ENCODE data around the gene ACKR4.
"Not testable (repeated sequence)": the region's sequence is repeated elsewhere in the genome, so short reads cannot be mapped to it uniquely, and the experiment has no call there.

Gene ACKR4

DNA sequence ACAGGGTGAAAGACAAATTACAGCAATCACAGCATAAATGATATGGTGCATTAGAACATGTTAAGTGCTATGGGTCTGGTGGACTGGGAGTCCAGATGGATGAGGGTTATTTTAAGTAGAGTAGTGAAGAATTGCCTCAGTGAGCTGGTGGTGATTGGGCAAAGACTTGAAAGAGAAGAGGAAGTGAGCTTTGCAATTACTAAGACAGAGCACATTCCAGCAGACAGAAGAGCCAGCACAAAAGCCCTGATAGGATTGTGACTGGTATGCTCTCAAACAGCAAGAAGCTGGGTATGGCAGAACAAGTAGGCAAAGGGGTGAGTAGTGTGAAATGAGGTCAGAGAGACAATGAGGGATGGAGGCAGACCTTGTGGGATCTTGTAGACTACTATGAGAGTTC, 2.1 kb upstream of the ACKR4 start:
- no peak for DNase-seq

DNA sequence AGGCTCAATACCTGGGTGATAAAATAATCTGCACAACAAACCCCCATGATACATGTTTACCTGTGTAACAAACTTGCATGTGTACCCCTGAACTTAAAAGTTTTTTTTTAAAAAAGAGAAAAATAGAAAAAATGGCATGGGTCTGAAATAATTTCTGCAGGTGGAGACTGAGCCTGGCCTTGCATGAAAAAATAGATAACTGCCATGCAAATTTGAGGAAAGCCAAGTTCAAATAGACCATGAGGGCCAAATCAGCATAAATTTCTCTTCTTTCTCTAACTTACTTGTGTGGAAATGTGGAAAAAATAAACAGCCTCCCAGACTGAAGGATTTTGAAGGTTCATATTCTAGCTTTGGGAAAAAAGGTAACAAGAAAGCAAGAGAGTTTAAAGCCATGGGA, 744 bp upstream of the ACKR4 start:
- DNase-seq: no peak

DNA sequence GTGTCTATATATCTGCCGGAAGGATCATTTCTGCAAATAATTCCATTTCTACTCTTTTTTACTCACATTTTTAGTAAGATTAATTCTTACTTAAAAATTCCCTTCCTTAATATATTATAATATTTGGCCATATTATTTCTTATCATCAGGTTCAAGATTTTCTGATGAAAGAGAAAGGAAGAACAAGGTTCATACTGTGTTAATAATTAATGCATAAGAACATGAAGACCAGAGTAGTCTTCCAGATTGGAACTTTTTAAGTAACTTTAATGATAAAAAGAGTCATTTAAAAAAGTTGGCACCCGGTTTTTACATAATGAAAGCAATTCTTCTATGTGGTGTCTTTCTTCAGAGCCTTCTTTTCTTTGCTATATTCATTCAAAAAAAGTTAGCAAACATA, 590 bp downstream of the ACKR4 start:
- no peak for DNase-seq

DNA sequence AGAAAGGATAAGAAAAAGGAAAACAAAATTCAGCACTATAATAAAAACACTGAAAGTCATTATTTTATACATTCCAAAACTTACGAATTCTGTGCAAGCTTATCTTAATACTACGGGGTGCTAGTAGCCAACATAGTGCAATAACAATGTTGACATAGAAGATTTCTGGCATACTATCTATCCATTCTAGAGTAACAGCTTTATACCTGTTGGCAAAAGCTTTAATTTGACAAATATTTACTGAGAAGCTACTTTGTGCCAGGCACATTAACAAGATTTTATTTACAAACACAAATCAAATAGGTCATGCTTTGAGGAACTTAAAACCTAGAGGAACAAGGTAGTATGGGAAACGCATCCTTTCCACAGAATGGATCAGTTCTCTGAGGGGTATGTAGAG, 1.1 kb downstream of the ACKR4 start:
- no peak for DNase-seq

DNA sequence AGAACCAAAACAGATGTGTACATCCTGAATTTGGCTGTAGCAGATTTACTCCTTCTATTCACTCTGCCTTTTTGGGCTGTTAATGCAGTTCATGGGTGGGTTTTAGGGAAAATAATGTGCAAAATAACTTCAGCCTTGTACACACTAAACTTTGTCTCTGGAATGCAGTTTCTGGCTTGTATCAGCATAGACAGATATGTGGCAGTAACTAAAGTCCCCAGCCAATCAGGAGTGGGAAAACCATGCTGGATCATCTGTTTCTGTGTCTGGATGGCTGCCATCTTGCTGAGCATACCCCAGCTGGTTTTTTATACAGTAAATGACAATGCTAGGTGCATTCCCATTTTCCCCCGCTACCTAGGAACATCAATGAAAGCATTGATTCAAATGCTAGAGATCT, 3.5 kb downstream of the ACKR4 start:
- not testable (repeated sequence) for DNase-seq

DNA sequence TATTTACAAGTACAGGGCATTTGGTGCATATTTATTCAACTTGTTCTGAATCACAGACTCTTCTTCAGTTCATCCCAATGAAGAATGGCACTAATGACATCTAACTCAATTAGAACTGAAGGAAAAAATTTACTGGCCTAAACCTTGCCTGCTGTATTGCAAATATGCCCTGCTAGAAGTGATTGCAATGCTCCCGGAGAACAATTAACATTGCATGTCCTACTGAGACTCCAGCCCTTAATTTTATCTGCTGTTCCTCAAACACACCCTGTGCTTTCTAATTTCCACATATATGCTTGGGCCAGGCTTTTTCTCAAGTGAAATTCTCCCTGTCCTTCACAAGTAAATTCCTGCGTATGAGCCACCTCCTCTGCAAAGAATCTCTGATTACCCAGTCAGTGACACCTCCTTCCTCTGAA, 8.3 kb downstream of the ACKR4 start:
- no peak for DNase-seq

DNA sequence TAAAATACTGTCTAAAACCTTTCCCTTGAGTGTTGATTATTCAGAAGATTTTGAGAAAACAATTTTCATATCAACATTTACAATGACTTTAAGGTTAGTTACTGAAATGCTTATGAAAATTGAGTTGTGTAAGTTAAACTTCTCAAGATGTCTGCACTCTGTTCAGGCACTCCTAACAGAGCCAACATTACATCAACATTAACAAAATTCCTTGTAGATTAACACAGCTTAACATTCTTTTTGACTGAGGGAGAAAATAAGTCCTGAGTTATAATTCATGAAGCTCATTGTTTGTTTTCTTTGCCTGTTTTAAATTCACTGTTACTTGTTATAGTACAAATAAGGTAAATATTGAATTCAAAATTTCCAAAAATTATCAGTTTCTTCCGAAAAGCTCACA, 9.0 kb downstream of the ACKR4 start:
- no peak for DNase-seq

DNA sequence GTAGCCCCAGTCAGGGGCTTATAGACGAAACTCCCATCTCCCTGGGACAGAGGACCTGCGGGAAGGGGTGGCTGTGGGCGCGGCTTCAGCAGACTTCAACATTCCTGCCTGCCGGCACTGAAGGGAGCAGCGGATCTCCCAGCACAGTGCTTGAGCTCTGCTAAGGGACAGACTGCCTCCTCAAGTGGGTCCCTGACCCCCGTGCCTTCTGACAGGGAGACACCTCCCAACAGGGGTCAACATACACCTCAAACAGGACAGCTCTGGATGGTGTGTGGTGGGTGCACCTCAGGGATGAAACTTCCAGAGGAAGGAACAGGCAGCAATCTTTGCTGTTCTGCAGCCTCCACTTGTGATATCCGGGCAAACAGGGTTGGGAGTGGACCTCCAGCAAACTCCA, 9.6 kb downstream of the ACKR4 start:
- not testable (repeated sequence) for DNase-seq

DNA sequence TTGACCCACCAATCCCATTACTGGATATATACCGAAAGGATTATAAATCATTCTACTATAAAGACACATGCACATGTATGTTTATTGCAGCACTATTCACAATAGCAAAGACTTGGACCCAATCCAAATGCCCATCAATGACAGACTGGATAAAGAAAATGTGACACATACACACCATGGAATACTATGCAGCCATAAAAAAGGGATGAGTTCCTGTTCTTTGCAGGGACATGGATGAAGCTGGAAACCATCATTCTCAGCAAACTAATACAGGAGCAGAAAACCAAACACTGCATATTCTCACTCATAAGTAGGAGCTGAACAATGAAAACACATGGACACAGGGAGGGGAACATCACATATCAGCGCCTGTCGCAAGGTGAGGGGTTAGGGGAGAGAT, 18.2 kb downstream of the ACKR4 start:
- not testable (repeated sequence) for DNase-seq

DNA sequence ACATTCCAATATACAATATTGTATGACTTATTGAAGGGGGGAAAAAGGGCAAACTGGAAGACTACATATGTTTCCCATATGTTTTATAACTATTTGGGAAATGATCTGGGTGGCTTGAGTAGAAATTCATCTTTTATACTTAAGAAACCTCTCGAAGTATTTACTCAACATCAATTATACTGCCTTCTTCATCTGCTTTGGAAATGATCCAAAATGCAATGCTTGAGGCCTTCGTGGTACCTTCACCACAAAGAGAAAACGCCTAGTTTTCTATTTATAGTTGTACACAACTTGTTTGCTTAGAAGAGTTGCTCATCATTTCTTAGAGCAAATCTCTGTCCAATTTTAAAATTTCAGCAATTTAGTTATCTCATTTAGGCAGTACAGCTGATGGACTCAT, 18.8 kb downstream of the ACKR4 start:
- no peak for DNase-seq

DNA sequence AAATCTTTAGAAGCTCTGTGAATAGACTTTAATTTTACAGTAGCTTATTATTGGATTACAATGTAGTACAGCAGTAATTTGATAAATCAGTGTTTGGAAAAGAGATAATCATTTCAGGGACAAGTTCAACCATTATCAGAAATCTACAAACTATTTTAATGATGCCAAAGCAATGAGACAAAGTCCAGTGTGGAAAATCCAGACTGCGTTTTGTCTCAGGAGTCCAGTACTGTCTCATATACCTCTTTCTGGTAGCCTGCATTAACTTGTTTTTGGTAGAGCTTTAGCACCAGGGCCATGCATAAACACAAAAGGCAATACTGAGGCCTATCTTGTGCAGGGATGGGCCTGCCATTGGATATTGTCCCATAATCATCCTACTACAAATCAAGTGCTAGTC, 19.7 kb downstream of the ACKR4 start:
- DNase-seq: no peak

DNA sequence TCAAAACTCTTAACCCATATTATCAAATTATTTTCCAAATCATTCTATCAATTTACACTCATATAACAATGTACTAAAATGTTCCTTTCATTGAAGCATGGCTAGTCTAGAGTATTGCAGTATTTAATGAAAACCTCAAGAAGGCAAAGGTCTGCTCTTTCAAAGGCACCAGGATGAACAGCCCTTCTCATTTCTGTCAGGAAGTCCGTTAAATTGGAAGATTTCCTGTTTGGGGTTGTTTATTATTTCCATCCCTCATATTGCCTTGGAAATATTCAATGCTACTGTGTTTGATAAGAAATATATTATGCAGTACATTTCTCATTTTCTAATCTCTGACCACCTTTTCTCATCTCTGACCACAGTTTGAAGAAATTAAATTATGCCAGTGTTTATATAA, 25.1 kb downstream of the ACKR4 start:
- no peak for DNase-seq

DNA sequence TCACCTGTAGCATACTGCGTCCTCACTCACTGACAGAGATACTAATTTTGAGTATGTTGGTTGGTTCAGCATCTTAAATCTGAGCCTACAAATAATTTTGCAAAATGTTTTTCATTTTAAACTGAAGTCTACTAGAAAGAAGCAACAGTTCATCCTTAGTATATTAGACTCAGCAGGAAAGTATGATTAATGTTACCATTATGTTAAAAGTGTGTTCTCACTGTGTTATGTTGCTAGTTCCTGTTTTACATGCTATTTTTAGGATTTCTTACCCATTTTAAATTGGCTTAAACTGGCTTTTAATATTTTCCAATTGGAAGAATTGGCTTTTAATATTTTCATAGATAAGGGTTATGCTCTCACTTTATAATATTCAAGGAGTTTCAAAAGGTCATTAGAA, 25.7 kb downstream of the ACKR4 start:
- DNase-seq: no peak

DNA sequence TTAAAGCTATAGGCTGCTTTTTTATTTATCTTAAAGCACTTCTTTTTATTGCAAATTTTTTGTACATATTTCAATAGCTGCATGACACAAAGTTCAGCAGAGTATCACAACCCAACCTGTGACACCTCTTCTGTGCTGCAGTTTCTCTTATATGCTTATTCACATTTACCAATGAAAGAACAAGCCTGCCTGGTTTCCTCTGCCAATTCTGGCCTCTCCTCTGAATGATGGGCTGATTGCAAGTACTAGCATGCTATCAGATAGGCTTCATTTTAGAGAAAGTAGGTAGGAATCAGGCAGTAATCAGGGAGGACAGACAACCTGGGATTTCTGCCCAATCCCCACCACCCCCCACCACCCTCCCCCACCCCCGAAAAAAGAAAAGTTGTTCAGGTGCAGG, 26.6 kb downstream of the ACKR4 start:
- DNase-seq: no peak

DNA sequence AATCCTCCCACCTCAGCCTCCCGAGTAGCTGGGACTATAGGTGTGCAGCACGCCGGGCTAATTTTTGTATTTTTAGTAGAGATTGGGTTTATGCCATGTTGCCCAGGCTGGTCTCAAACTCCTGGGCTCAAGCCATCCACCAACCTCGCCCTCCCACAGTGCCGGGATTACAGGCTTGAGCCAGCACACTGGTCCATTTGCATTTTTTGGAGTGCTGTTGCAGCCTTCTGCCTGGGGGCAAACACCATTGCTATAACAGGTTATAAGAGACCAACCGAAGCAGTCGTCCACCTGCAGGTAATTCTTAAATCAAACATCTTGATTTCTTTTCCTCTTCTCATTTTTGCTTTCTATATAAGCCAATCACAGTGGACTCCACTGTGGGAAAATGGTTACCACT, 27.7 kb downstream of the ACKR4 start:
- DNase-seq: no peak

DNA sequence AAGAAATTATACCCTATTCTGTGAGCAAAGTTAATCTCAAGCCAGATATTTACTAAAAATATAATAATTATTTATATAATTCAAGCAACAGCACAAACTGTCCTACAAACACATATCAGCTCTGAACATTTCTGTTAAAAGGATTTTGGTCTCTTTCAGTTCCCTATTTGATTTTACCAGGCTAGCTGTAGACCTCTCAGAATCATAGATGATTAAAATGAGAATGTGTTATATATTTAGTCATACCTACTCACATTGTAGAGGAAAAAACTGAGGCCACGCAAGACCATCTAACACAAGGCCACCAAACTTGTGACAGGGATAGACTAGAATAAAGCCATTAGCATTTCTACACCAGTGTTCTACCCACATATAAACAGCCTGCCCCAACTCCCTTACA, 28.5 kb downstream of the ACKR4 start:
- DNase-seq: no peak

DNA sequence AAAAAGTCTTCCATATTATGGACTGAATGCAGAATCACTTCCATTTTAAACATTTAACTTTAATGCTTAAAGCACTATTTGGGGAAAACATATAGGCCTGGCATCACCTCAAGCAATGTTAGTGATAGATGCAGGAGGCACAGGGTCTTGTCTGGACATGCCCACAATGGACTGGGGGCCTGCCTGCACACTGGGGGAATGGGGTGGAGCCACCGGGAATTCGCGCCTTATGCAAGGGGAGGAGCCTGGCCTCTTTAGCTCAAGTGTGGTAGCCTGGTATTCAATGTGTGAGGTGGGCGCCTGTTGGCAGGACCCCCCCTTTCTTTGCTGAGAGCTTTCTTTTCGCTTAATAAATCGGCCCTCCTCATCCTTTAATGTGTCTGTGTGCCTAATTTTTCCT, 29.9 kb downstream of the ACKR4 start:
- no peak for DNase-seq

DNA sequence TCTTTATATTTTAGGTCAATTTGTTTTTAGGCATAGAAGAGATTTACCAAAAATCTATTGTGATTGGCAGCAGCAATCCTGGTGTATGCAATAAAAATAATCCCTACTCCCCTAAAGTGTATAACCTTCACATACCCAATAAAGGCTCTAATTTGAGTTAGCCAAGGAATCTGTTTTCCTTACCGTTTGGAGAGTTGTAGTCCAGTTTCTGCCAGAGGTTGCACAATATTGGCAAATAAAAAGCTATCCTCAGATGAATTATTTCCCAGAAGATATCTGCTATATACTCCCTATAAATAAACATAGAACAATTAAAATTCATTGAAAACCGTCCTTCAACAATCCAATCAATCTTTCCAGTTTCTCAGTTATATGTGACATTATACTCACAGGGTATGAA, 31.1 kb downstream of the ACKR4 start:
- no peak for DNase-seq

DNA sequence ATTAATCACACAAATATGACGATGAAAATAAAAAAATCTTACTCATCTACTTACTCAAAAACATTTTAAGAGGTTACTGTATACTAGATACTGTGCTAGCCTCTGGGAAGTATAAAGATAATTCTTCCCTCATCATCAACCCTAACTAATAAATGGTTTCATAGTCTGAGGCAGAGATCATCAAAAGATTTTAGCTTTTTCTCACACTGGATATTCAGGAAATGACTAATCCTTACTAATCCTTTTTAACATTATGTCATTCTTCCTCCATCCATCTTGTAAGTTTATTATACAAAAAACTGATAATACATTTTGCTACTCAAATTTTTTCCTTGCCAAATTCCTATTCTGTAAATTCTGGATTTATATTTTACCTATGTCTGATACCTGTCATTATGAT, 32.9 kb downstream of the ACKR4 start:
- DNase-seq: no peak

DNA sequence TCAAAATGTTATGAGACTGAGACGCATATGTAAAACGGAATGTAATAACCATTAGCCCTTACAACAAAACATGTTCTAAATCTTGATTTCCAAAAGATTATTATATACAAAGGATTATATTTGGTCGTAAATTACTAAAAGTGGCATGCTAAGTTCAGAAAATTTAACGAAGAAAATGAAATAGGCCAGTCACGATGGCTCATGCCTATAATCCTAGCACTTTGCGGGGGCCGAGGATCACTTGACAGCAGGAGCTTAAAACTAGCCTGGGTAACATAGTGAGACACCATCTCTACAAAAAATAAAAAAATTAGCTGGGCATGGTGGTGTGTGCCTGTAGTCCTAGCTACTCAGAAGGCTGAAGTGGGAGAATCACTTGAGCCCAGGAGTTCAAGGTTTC, 33.5 kb downstream of the ACKR4 start:
- DNase-seq: no peak

DNA sequence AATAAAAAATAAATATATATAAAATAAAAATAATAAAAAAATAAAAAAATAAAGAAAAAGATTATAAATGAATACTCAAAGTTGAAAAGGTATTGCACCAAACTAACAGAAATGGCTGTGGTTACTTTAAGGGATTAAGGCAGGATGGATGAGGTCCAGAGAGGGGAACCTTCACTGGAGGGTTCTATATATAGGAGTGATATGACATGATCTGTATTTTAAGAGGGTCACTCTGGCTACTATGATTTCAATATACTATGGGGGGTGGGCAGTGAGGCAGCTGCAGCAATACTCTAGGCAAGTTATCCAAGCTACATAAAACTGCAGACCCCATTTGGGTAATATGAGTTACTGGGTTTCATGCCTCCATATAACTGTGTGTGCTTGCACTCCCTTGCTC, 38.0 kb downstream of the ACKR4 start:
- no peak for DNase-seq

DNA sequence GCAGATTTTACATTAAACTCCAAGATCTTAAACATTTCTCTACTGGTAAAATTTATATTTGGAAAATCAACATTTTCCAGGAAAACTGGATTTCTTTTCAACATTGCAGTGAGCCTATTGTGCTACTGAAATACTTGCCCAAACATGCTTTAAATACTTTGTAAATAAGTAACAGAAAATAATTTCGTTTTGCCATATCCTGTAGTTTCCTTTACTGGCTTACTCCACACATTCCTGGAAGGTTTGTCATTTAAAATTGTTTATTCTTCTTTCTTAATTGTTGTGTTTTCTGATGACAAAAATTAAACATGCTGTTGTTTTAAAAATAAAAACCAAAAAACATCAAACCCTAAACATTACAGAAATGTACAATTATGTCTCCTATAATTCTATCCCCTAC, 40.5 kb downstream of the ACKR4 start:
- no peak for DNase-seq

DNA sequence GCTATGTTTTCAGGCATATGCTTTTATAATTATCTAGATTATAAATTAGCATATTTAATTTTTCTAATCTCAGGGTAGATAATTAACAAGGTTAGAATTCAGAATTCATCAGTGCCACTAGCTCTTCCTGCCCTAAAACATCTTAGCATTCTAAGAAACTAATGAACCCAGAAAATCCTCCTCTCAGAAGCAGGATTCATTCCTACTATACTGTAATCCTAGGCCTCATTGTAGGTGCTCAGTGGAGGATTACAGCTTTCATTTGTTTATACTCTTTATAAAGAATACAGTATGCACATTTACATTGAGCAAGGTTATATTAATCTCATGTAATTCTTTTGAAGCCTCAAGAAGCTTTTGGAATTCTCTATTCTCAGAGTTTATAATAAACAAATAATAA, 41.6 kb downstream of the ACKR4 start:
- DNase-seq: no peak

DNA sequence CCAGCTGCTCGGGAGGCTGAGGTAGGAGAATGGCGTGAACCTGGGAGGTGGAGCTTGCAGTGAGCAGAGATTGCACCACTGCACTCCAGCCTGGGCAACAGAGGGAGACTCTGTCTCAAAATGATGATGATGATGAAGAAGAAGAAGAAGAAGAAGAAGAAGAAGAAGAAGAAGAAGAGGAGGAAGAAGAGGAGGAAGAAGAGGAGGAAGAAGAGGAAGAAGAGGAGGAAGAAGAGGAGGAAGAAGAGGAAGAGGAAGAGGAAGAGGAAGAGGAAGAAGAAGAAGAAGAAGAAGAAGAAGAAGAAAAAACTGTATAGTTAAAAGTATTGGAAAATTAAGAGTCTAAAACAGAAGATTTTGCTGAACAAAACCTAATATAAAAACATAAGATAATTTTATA, 44.4 kb downstream of the ACKR4 start:
- not testable (repeated sequence) for DNase-seq

DNA sequence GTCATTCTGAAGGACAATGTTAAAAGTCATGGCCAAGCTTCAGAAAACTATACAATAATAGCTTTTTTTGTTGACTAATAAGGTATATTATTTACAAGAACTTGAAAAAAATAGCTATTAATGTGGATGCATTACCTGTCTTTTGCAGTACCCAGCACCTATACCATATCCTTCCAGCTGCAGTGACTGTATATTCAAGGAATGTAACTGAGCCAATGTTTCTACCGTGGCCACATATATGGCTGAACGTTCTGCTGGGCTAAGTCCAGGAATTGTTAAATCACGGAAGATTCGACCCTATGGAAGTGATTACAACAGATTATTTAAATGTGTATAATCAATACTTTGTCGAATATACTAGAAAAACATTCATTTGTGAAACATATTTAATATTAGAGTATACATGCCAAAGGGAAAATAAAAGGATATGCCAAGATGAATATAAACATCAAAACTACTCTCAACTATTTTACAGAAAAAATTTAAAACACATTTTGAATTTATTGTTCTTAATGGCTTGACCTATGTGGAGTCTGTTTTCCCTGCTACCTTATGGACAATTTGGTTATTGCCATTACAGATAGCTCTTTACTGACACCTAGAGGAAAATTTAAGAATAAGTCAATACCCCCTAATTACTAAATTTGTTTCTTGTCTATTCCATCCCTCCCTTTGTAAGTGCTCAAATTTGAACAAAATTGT, 44.9 kb downstream of the ACKR4 start:
- peak; percentile 63 for DNase-seq

DNA sequence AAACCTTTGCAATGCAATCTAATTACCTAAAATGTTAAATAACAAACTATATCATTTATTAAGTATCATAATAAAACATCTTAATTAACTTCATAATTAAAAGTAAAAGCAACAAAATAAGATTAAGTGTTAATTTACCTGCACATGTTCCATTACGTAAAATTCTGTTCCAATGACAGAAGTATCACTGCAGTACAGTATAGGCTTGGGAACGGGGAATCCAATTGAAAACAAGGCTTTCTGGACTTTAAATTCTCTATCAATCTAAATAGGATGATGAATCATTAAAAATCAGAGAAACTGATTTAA, 45.4 kb downstream of the ACKR4 start:
- no peak for DNase-seq

Data from NCI-H1092 treated with DMSO at 0.1 percent for 48 hours (cell line).